GM12878 (cell line): Measurements from ENCODE around the gene TAX1BP3. TPM values are rescaled to one million over a fixed set of nuclear protein-coding genes. Genes with fewer than 3 reads are reported as not detected.

Experiments used
- ATAC-seq: fragments of 200-7000 bp; cut with Tn5 transposase; 3 replicates; pipeline ENCODE4 v1.9.1; 2020; ENCODE audit warnings: mild to moderate bottlenecking, moderate library complexity
- BruUV-seq: library from RNA; stranded (reverse); fragments of 400-500 nt; replicated peaks from 2 replicates; lab custom pipeline; 2021; lab: Mats Ljungman, UMichigan
- CTCF ChIA-PET: fragments of 300-600 bp; sonication (Branson Sonifier 250); formaldehyde crosslinking; extraction: SDS; loops from one replicate; lab custom pipeline; 2021; ENCODE audit warnings: inconsistent platforms; lab: Yijun Ruan, JAX
- POLR2A ChIA-PET: fragments of 350-600 bp; formaldehyde crosslinking; extraction: SDS; loops from one replicate; lab custom pipeline; 2021; ENCODE audit warnings: inconsistent platforms; lab: Charles Lee
- RAD21 ChIA-PET: fragments of 300-600 bp; sonication (Branson Sonifier 250); formaldehyde crosslinking; loops from one replicate; lab custom pipeline; 2023; ENCODE audit warnings: antibody characterized with exemption; ENCODE audit not compliant: unreplicated experiment; lab: Charles Lee
- SMC1A ChIA-PET: fragments of 300-600 bp; sonication (Branson Sonifier 250); formaldehyde crosslinking; loops from one replicate; lab custom pipeline; 2023; ENCODE audit not compliant: unreplicated experiment, uncharacterized antibody; lab: Charles Lee
- DNase-seq: peaks from one replicate; pipeline ENCODE4 v3.0.0-alpha.2; 2011; ENCODE audit warnings: low read depth, low spot score
- FAIRE-seq: peaks from 3 replicates; lab custom pipeline; 2011; peaks lifted over from hg19 to GRCh38; lab: Jason Lieb, UNC
- H2AFZ ChIP-seq: 2 replicates; pipeline ENCODE4 v1.6.0; 2011; ENCODE audit warnings: low read depth, low read length, control low read depth; ENCODE audit not compliant: control insufficient read depth
- H3K27ac ChIP-seq: 2 replicates; pipeline ENCODE4 v1.5.1; 2011; ENCODE audit warnings: control low read depth; ENCODE audit not compliant: control insufficient read depth, insufficient read depth
- H3K27me3 ChIP-seq, 2 experiments: replicated peaks in 1 of 2; 2 replicates each; pipeline versions ENCODE4 v1.6.0 to v1.6.1; 2011; ENCODE audit warnings: low read length in 1 of 2; ENCODE audit not compliant: control insufficient read depth in 2 of 2, insufficient read depth in 2 of 2
- H3K36me3 ChIP-seq, 2 experiments: 2 replicates each; pipeline ENCODE4 v1.5.1; 2011; ENCODE audit warnings: low read length in 1 of 2; ENCODE audit not compliant: control insufficient read depth in 2 of 2, insufficient read depth in 2 of 2
- H3K4me1 ChIP-seq: 2 replicates; pipeline ENCODE4 v1.6.1; 2011; ENCODE audit warnings: mild to moderate bottlenecking, low read length, moderate library complexity, mixed read lengths; ENCODE audit not compliant: control insufficient read depth, insufficient read depth
- H3K4me2 ChIP-seq: 2 replicates; pipeline ENCODE4 v1.6.0; 2011; ENCODE audit warnings: control low read depth; ENCODE audit not compliant: control insufficient read depth, insufficient read depth
- H3K4me3 ChIP-seq: fragments of 200-600 bp; sonication (generic); 2 replicates; pipeline ENCODE4 v1.5.1; 2016
- H3K79me2 ChIP-seq: 2 replicates; pipeline ENCODE4 v1.6.0; 2011; ENCODE audit warnings: low read length; ENCODE audit not compliant: control insufficient read depth, insufficient read depth
- H3K9ac ChIP-seq: 2 replicates; pipeline ENCODE4 v1.8.0; 2011; ENCODE audit warnings: low read length, control low read depth, mixed read lengths; ENCODE audit not compliant: control insufficient read depth, insufficient read depth
- H3K9me3 ChIP-seq: replicated peaks from 3 replicates; pipeline ENCODE4 v1.5.1; 2011; ENCODE audit warnings: mild to moderate bottlenecking, low read length; ENCODE audit not compliant: control insufficient read depth, insufficient read depth
- H4K20me1 ChIP-seq: 2 replicates; pipeline ENCODE4 v1.6.0; 2011; ENCODE audit not compliant: control insufficient read depth, insufficient read depth
- BCL3 ChIP-seq: IDR thresholded peaks from 2 replicates; pipeline ENCODE4 v1.6.1; 2011; ENCODE audit warnings: borderline replicate concordance, low read depth, mild to moderate bottlenecking, moderate library complexity, low read length; ENCODE audit not compliant: insufficient read depth, poor library complexity, severe bottlenecking
- HDAC2 ChIP-seq: fragments of 200-600 bp; sonication (generic); IDR thresholded peaks from 2 replicates; pipeline ENCODE4 v1.6.1; 2017
- HDGF ChIP-seq: fragments of 450-650 bp; IDR thresholded peaks from 2 replicates; pipeline ENCODE4 v1.6.1; 2016; ENCODE audit warnings: antibody characterized with exemption
- PBX3 ChIP-seq: IDR thresholded peaks from 2 replicates; pipeline ENCODE4 v1.6.1; 2011; ENCODE audit warnings: mild to moderate bottlenecking, low read depth, low read length, moderate library complexity; ENCODE audit not compliant: insufficient replicate concordance
- POLR2A ChIP-seq: IDR thresholded peaks from 2 replicates; pipeline ENCODE4 v1.6.1; 2011; ENCODE audit warnings: low read depth, mild to moderate bottlenecking, low read length
- RELA ChIP-seq: fragments of 450-650 bp; IDR thresholded peaks from 2 replicates; pipeline ENCODE4 v1.8.0; 2014; ENCODE audit warnings: borderline replicate concordance; ENCODE audit not compliant: partially characterized antibody
- TCF3 ChIP-seq: IDR thresholded peaks from 2 replicates; pipeline ENCODE4 v1.6.1; 2012; ENCODE audit warnings: low read depth, mild to moderate bottlenecking, low read length, borderline replicate concordance; ENCODE audit not compliant: insufficient read depth
- ZBTB33 ChIP-seq: fragments of 450-650 bp; IDR thresholded peaks from 2 replicates; pipeline ENCODE4 v1.6.1; 2017; ENCODE audit warnings: mild to moderate bottlenecking
- WGBS: methylation state at CpG from one replicate; pipeline ENCODE4 v1.1.6; 2016; ENCODE audit warnings: low lambda C conversion rate; ENCODE audit not compliant: insufficient replicate concordance, insufficient coverage; ENCODE audit errors: missing lambda C conversion rate; 5-methylcytosine and 5-hydroxymethylcytosine counted together
- in situ Hi-C: fragments of 300-500 bp; cut with MboI; formaldehyde crosslinking; loops from 9 replicates; pipeline ENCODE4 v1.14.3; 2018; ENCODE audit warnings: mixed read lengths
- intact Hi-C: fragments of 100-400 bp; cut with micrococcal nuclease; formaldehyde crosslinking; loops from one replicate; pipeline ENCODE4 v1.14.2; 2022; ENCODE audit not compliant: unreplicated experiment
- polyA plus RNA-seq, 11 experiments: library from polyadenylated mRNA; depleted of rRNA in 4 of 11; unstranded in 6 of 11; stranded (reverse) in 5 of 11; fragments of >200 nt; fragmentation: Nextera tagmentation in 4 of 11; fragmentation: Illumina TruSeq in 1 of 11; extraction: Ambion mirVana in 4 of 11; extraction: Trizol in 1 of 11; gene quantifications; 1 replicate in 1 of 11; 2 replicates in 10 of 11; pipeline versions ENCODE4 v1.2.1 to v1.2.3, GENCODE V29; 2011 to 2016; ENCODE audit warnings: inconsistent platforms in 2 of 11, missing spikeins in 2 of 11, low read depth in 1 of 11
- total RNA-seq, 4 experiments: library from RNA; depleted of rRNA in 3 of 4; stranded (reverse); fragments of >200 nt in 3 of 4; fragmentation: Illumina TruSeq in 1 of 4; extraction: Trizol in 1 of 4; gene quantifications; 2 replicates each; pipeline versions ENCODE4 v1.2.1 to v1.2.3, GENCODE V29; 2013 to 2021

Gene TAX1BP3
- total and polyA plus RNA-seq, 10 of the 15 experiments (the other 5 are each of a cell fraction or from before 2014, with no cell fraction given), result 1.00 to 40.4 (median 15.4) TPM

GRCh38 chr17:3689262-3690093 is 21.1 kb upstream of the TAX1BP3 start:
- Histone ChIP-seq H3K36me3 (peaks cover 0 to 2% of the 10 kb centered on the region in 2 experiments; a peak in 2 of 4 replicates), H3K4me3 (no peak overlapping the region), H3K9ac (no peak overlapping the region), H3K4me1 (peaks cover 14% of the 10 kb centered on the region), H3K79me2 (peaks cover 6% of the 10 kb centered on the region), H2AFZ (no peak overlapping the region), H3K27ac (no peak overlapping the region), H3K27me3 (no peaks in the 10 kb centered on the region), H3K9me3 (no peaks in the 10 kb centered on the region), H4K20me1 (no peaks in the 10 kb centered on the region), H3K4me2 (no peak overlapping the region)
- no peak for DNase-seq
- FAIRE-seq, result no peak
- POLR2A ChIA-PET, result no interaction called here
- in situ Hi-C loops, result no loop called here
- RAD21 ChIA-PET, result no interaction called here
- intact Hi-C loops, result loop anchor here (5.0 kb wide), 1 partner anchor 38 kb away; no protein-coding TSS in a partner anchor
- no peak for ATAC-seq
- CTCF ChIA-PET, result no interaction called here
- SMC1A ChIA-PET, result interaction anchor here (1.0 kb wide), 1 partner anchor 21 kb away, joined by 4 read pairs; no protein-coding TSS in a partner anchor
- peak; percentile 58 for TF ChIP-seq POLR2A
- TF ChIP-seq HDAC2, result no peak
- TF ChIP-seq RELA, result no peak
- TF ChIP-seq HDGF, result 0 out of 2 replicates have a peak, but pooled peaks have one; percentile 48
- peak; percentile 99 for TF ChIP-seq BCL3
- peak; percentile 70; the same call in 1 of the 2 replicates for TF ChIP-seq ZBTB33
- peak; percentile 60 for TF ChIP-seq PBX3
- TF ChIP-seq TCF3, result peak; percentile 93
- BruUV-seq, result no TSS peak
- WGBS, result 68% methylated on average over 44 of the region's 44 CpGs
